NCI-H2171 (cell line): ENCODE results near the gene SLC18A3.
A peak's percentile ranks its signal among the peaks of the same experiment; 100 is the strongest.

Experiments used
- DNase-seq: peaks from one replicate; lab custom pipeline; 2025; lab: John Stamatoyannopoulos, UW

The SLC18A3 gene

DNA sequence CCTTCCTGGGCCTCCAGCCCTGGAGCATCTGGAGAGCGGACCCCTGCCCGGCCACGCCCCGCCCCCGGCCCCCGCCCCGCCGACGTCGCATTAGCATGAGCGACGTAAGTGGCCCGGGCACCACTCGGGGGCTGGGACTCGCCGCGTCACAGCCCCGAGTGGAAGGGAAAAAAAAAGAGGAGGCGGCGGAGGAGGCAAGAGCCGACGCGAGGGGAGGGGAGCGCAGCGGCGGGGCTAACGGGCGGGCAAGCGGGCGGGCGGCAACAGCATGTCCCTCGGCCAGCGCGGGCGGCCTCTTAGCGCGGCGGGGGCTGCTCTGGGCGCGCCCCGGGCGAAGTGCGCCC lies at the start of gene SLC18A3:
SLC18A3 (plus strand) TSS at position 197 of the 344 bp plus-strand sequence. CDS start 431 bp downstream, outside the sequence.
- peak; percentile 18 for DNase-seq

DNA sequence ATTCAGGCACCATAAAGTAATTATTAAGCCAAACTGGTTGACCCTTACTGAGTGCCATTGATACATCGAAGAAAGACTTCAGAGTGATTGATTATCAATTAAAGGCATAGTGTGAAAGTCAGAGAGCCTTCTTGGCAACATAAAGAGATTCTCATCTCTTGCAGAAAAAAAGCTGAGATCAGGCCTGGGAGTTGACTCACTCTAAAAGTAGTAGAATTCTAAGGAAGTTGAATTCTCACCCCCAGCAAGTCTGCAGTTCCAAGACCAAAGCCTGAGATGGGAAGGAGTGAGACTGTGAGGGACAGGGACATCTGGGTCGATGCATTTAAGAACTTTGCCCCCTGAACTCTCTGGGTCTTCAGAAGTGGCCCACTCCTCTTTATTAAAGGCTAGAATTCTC lies 49.6 kb upstream of the SLC18A3 start:
- DNase-seq: no peak

DNA sequence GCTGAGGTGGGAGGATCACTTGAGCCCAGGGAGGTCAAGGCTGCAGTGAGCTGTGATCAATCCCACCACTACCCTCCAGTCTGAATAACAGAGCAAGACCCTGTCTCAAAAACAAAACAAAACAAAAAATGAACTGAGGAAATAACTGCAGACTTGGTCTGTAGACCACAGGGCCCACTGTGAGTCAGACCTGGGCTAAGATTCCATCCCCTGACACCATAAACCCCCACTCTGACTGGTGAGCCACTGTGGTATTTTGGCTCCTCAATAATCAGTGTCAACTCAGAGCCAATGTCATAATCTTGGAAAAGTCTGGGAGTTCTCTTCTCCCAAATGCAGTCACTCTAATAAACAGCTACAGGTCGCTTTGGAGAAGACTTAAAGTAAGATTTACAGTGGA lies 47.2 kb upstream of the SLC18A3 start:
- DNase-seq: no peak

DNA sequence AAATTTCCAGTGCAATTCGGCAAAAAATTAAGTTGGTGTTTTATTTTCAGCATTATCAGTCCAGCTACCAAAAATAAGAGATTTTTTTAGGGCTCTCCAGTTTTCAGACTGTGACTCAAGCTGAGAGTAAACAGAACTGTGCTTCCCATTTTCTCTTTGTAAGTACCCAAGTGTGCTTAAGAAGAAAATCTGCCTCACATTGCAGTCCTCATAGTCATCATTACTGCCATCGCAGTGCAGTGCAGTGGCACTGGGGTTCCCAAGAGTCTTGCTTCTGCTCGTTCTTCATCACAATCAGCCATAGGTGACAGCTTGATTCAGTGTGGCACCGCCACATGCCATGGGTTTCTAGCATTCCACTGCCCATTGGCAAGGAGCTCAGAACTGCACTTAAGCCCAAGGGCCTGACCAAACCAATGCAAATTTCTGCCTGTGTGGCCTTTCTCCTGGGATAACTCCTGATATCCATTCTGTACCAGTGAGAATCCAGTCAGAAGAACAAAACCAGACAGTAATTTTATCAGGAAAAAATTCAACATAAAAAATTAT lies 45.6 kb upstream of the SLC18A3 start:
- no peak for DNase-seq

DNA sequence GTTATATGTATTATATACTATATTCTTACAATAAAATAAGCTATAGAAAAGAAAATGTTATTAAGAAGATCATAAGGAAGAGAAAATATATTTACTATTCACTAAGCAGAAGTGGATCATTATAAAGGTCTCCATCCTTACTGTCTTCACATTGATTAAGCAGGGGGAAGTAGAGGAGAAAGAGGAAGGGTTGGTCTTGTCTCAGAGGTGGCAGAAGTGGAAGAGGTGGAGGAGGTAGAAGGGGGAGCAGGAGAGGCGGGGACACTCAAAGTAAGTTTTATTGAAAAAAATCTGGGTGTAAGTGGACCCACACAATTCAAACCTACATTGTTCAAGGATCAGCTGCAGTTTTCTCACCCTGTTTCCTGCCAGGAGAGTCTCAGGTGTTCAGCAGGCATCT lies 42.3 kb upstream of the SLC18A3 start:
- DNase-seq: no peak

DNA sequence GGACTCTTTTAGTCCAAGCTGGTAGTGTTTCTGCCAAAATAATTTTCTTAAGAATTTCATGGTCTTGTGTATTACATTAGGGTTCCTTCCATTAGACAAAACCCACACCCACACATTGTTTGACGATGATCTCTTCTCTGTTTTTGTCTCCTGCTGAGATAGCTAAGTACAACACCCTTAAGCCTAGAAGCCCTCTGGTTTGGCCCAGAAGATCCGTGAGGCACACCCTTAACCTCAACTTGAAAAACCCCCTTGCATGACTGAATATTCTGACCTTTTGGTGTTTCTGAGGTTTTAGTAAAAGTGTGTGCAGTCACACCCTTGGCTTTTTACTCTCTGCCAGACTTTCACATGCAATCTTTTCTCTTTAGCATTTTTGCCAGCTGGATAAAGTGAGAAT lies 41.9 kb upstream of the SLC18A3 start:
- no peak for DNase-seq

DNA sequence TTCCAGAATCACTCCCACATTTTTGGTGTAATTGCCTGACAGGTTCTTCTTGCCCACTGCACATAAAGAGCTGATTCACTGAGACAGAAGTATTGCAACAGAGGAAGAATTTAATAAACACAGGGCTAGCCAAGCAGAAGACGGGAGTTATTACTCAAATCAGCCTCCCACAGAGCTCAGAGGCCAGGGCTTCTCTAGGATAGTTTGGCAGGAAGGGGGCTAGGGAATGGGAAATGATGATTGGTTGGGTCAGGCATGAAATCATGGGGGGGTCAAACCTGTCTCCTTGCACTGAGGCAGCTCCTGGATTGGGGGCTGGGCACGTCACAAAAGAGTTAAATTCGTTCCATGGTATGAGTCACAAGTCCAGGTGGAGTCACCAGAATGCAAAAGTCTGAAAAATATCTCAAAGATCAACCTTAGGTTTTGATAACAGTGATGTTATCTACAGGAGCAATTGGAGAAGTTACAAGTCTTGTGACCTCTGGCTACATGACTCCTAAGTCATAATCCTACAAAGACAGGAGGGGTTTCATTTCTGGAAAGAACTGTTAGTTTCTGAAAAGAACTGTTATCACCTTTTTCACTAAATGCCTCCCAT lies 41.0 kb upstream of the SLC18A3 start:
- no peak for DNase-seq

DNA sequence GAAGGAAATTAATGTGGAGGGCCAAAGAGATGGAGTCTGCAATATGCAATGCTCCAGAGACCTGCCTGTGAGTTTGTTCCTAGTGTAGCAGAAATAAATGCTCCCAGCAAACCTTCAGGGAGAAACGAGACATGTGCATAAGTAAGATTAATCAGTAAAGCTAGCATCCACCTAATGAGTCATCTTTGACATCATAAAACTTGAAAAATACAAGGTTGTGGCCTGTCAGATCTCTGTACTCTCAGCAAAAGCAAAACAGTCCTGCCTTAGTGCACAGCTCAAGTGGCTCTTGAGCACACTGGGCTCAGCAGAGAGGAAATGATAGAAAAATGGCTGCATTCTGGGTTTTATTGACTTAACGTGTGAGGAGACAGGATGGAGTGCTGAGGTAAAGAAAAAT lies 38.7 kb upstream of the SLC18A3 start:
- no peak for DNase-seq

DNA sequence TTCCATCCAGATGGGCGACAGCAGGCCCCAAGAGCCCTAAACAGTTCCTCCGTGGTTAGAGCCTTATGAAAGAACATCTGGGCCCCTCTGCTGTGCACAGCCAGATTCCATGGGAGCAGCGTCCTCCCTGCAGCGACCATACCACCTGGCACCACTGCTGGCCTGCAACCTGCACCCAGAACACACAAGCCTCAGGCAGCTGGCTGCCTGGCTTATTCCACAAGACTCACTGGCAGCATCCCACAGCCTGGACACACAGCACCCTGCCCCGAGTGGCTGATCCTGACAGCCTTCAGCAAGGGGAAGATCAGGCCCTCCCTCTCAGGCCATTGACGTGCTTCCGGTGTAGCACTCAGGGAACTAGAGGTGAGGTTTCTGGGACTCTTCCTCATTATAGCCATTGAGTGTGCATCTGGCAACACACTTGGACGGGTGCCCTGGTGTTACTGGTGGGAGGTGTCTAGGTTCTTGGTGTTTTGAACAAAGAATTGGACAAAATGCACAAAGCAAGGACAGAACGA lies 37.5 kb upstream of the SLC18A3 start:
- DNase-seq: no peak

DNA sequence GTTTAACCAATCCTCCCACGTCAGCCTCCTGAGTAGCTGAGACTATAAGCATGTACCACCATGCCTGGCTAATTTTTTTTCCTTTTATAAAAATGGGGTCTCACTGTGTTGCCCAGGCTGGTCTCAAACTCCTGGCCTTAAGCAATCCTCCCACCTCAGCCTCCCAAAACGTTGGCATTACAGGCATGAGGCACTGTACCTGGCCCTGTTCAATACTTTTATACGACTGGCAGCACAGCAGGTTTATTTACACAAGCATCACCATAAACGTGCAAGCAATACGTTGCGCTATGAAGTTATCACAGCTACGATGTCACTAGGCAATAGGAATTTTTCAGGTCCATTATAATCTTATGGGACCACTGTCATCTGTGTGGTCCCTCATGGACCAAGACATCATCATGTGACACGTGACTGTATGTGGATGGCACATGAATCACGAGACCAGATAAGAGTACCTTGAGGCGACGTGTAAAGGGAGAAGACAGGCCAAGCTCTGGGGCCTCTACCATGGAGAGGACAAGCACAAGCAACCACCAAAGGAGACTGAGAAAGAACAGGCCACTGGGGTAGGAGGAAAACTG lies 34.5 kb upstream of the SLC18A3 start:
- no peak for DNase-seq

DNA sequence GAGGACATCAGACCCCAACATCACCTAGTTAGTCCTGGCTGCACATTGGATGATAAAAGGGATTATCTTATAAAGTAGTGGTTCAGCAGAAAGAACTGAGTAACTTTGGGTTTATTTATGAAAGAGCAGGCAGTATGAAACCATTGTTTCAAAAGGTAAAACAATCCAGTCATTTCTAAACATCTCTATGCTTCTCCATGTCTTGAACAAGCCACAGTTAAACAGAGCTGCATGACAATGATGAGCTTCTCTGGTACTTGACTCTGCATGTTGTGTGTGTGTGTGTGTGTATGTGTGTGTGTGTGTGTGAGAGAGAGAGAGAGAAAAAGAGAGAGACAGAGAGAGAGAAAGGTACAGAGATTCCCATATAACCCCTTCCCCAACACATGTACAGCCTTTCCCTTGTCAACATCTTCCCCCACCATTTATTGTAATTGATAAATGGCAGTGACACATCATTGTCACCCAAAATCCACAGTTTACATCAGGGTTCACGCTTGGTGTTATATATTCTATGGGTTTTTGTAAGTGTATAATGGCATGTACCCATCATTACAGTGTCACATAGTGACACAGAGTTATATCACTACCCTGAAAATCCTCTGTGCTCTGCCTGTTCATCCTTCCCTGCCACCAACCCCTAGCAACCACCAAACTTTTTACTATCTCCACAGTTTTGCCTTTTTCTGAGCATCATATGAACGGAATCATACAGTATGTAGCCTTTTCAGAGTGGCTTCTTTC lies 32.8 kb upstream of the SLC18A3 start:
- DNase-seq: no peak

DNA sequence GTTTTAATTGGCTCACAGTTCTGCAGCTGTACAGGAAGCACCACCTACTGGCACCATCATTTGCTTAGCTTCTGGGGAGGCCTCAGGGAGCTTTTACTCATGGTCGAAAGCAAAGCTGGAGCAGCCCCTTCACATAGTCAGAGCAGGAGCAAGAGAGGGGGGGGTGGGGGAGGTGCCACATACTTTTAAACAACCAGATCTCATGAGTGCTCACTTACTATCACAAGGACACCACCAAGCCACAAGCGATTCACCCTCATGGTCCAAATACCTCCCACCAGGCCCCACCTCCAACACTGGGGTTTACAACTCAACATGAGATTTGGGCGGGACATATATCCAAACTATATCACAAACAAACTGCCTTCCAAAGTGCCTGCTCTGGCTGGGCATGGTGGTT lies 31.7 kb upstream of the SLC18A3 start:
- DNase-seq: no peak

DNA sequence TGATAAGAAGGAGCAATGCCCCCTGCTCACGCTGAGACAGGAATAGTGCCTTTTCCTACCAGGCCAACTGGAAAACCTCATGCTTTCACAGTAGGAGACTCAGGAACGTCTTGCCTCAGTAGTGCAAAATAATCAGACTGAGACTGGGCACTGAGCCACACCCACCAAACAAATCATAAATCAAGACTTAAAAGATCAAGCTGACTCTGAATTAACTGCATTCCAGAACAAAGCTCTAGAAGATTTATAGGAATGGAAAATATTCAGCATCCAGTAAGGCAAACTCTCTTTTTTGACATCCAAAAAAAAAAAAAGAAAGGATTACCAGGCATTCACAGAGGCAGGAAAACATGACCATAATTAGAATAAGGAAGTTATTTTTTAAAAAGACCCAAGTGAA lies 30.5 kb upstream of the SLC18A3 start:
- DNase-seq: no peak

DNA sequence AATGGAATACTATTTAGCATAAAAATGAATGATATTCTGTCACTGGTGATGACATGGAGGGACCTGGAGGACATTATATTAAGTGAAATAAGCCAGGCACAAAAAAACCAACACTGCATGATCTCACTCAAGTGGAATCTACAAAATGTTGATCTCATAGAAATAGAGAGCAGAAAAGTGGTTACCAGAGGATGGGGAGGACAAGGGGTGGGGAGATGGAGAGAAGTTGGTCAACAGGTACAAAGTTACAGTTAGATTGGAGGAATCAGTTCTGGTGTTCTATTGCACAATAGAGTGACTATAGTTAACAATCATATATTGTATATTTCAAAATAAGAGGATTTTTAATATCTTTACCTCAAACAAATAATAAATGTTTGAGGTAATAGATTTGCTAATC lies 24.7 kb upstream of the SLC18A3 start:
- no peak for DNase-seq

DNA sequence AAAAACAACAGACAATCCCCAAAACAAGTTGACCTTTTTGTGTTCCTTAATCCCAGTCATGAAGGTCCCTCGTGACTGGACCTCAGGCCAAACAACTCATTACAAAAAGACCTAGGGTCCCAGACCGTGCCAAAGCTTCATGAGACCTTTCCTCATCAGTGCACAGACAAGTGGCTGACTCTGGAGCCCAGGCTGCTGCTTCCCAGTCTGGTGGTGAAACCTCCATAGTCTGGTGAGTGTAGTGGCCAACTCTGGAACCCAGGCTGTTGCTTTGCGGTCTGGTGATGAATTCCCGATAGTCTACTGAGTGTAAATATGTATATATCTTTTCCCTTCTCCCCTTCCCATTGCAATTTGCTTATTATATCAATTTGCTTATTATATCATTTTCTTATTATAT lies 22.1 kb upstream of the SLC18A3 start:
- DNase-seq: no peak

DNA sequence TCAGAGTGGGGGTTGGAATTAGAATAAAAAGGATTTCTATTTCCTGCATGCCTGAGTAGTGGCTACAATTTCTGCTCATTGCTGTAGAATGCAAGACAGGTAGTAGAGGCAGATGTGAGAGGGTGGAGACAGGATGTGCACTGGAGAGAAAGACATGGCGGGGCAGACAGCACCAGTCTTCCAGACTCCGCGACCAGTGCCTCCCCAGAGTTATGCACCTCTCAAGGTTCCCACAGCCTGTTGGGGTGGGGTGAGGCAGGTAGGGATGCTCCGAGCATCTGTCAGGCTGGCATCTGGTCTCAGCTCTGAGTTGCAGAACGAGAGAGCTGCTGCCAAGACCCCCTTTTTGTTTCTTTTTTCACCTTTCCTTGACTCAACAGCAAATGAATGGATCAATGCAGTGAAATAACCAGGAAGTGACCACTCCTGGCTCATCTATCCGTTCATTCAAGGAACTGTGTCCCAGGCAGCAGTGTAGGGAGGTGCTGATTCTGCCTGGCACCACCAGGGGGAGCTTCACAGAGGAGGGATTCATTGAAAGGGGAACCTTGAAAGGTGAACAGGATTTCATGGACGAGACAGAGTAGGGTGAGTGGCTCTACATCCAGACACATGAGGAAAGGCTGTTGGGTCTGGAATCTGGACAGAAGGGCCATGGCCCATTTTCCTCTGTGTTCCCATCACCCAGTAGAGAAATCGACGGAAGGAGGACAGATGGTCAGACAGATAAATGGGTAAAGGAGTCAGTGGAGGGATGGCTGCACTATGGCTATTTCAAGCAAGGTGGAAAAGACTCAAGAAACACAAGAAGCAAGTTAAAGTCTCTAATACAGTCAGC lies 17.2 kb upstream of the SLC18A3 start:
- DNase-seq: peak; percentile 13

DNA sequence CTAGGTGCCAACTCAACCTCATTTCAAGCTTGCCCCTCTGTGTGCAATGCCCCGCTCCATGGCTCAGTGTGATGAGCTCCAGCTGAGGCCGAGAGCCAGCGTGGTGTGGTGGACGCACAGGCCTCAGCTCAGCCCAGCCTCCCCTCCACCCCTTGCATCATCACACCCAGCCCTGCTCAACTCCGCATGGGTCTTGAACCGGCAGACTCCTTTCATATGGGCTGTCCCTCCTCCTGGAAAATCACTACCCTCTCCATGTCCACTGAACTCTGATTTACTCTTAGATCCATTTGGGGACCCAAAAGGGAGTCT lies 16.6 kb upstream of the SLC18A3 start:
- DNase-seq: no peak

DNA sequence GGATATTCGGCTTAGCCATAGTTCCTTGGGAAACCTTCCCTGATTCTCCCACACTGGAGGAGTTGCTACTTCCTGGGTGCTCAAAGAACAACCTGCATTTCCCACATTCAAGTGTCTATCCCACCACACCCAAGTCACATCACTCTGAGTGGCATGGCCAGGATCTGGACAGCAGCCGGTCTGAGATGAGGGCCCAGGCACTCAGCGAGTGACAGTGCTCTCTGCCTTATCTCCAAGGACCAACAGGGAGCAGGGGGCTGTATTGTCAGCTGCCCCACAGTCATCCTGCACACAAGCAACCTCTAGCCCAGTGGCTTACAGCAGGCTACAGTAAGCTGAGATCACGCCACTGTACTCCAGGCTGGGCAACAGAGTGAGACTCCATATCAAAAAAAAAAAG lies 16.1 kb upstream of the SLC18A3 start:
- DNase-seq: no peak

DNA sequence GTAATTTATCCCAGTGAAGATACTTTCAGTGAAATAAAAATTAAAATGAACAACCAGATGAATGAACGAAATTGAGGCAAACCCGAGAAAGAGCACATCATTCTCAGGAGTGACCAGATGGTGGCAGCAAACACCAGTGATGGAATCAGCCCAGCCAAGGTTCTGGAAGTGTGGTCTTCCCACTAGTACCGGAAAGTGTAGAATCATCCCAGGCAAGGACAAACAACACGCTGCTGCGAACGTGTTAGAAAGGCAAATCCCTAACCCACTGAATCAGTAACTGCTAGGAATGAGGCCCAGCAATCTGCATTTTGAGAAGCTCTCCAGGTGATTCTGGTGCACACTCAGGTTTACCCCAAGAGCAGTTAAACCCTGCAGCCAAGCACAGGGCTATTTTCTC lies 15.5 kb upstream of the SLC18A3 start:
- DNase-seq: peak; percentile 24

DNA sequence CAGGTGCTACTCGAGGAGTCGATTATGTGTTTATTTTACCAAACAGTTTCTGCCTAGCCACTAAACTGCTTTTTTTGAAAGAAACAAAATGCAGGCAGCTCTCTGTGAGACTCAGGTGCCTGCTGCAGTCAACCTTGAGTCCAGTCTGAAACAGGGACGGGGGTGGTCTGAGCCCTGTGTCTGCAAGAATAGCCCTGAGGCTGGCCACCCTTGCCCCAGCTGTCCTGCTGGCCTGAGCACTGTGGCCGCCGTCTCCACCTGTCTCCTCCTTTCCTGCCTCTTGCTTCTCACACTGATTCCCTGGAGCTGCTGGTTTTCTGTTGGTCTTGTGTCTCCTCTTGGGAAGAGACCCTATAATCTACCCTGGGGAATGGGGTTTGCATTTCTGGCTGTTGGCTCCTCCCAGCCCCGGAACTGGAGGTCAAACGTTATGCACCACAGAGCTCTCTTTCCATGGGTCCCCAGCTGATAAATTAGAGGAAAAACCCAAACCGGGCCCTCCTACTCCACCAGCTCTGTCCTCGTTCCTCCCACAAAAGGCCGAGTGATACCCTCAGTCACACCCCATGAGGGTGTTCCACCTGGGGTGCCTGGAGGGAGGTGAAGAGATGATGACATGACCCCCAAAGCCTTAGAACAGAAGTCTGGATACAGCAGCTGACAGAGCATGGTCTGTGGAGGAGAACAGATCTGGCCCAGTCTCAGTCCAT lies 15.0 kb upstream of the SLC18A3 start:
- no peak for DNase-seq

DNA sequence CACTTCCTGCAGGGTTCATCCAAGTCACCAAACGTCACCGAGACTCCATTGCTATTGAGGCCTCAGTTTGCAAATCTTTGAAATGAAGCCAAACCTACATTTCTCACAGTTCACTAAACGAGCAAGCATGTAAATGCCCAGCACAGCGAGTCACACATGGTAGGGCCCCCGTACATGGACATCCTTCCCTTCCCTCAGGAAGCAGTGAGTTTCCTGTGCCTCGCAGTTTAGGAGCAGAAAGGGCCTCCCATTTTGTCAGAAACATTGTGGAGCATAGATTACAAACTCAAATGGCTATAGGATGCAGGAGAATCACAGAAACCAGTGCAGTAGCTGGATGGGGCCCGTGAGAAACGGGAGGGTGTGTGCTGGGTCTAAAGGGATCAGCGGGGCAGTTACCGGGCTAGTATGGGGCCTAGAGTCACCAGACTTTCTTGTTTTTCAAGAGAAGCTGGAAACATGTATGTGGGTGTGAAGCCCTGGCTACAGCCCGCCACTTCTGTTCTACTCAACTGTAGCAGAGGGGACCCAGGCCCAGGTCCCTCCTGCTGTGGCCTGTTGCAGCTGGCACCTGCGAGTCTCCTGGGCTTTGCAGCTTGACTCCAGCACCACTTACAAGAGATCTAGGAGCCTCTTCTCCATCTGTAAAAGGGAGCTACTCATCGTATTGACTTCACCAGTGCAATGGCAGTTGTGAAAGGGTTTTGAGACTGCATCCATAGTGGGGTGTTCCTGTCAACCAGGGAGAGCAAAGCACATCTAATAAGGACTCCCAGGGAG lies 14.2 kb upstream of the SLC18A3 start:
- DNase-seq: no peak
